Central memory CD8-positive, alpha-beta T cell (primary cell): Measurements from ENCODE around the gene PLXNA2.

Experiments used
- ATAC-seq: fragments of 150-1000 bp; cut with Tn5 transposase; replicated peaks from 2 replicates; pipeline ENCODE4 v1.10.0; 2022; ENCODE audit warnings: mild to moderate bottlenecking, moderate FRiP score, moderate number of reproducible peaks; ENCODE audit not compliant: poor library complexity, severe bottlenecking; ENCODE audit errors: extremely low read depth
- DNase-seq, 2 donors: peaks; one replicate each; pipeline ENCODE4 v3.0.0; 2021; ENCODE audit warnings: low spot score in 2 of 2
- H3K27ac Mint-ChIP-seq: one replicate; pipeline ENCODE4 v1.8.0; 2022; ENCODE audit warnings: low read depth, mild to moderate bottlenecking, moderate library complexity, mixed read lengths
- H3K27me3 Mint-ChIP-seq: one replicate; pipeline ENCODE4 v1.8.0; 2022; ENCODE audit warnings: mixed read lengths
- H3K36me3 Mint-ChIP-seq: one replicate; pipeline ENCODE4 v1.8.0; 2022; ENCODE audit warnings: mild to moderate bottlenecking, moderate library complexity, mixed read lengths; ENCODE audit not compliant: insufficient read depth
- H3K4me1 Mint-ChIP-seq: one replicate; pipeline ENCODE4 v1.8.0; 2022; ENCODE audit warnings: mixed read lengths
- H3K4me3 Mint-ChIP-seq: one replicate; pipeline ENCODE4 v1.8.0; 2022; ENCODE audit warnings: mild to moderate bottlenecking, moderate library complexity, mixed read lengths
- H3K9me3 Mint-ChIP-seq: one replicate; pipeline ENCODE4 v1.8.0; 2022; ENCODE audit warnings: mixed read lengths

The PLXNA2 gene

DNA sequence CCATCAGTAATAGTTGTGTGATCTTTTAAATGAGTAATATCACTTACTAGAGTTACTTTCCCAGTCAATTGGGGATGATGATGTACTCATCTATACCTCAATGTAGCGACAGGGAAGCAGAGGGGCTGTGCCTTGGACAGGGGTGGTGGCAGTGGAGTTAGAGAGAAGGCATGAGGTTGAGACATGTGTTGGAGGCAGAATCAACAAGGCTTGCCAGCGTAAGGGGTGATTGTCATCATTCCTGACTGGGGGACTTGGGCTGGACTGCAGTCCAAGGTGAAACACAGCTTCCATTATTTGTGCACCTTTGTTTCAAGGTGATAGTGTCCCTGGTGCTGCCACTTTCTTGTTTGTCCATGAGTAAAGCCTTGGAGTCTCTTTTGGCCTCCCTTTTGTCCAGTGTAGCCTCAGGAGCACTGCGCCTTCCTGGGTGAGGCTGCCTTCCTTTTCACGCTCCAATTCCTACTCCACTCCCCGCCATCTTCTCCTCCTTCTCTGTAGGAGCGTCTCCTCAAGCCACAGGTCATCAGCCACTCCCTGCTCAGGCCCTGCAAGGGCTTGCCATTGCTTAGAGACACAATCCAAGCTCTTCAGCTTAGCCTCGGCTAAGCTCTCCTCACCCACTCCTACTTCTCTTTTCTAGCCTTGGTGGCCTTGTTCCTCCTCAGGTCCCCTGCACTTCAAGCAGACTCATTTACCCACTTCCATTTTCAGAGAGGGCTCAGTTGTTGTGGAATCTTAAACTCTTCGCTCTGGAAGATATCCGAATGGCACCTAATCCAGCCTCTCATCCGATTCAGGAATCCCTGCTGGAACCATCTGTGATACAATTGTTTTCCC is 255.6 kb downstream of the PLXNA2 start:
- DNase-seq (no peak), ATAC-seq (no peak)
- Mint-ChIP-seq H3K27me3 (peaks cover 44% of the 10 kb centered on the region), H3K4me3 (no peak overlapping the region), H3K9me3 (no peaks in the 10 kb centered on the region), H3K36me3 (no peaks in the 10 kb centered on the region), H3K4me1 (no peaks in the 10 kb centered on the region), H3K27ac (no peak overlapping the region)

DNA sequence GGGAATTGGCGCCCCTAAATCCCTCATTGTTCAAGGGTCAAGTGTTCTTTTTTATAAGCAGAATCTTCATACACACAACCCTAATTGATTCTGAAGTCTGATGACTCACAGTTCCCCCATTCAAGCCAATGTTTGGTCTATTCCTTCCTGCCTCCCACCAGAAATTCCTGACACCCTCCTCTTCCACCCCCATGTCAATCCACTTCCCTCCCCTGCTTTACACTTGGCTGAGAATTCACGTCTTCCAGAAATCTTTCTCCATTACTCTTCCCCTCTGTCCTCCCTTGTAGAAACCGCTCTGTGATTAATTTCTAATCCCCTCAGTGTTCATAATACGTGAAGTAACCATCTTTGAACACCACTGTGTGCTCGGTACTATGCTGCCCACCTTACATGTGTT is 257.0 kb downstream of the PLXNA2 start:
- ATAC-seq (no peak), DNase-seq (no peak)
- no peaks in the 10 kb centered on the region for H3K36me3 Mint-ChIP-seq
- no peaks in the 10 kb centered on the region for H3K4me1 Mint-ChIP-seq
- no peak overlapping the region for H3K27ac Mint-ChIP-seq
- H3K9me3 Mint-ChIP-seq = no peaks in the 10 kb centered on the region
- peaks cover 47% of the 10 kb centered on the region for H3K27me3 Mint-ChIP-seq
- H3K4me3 Mint-ChIP-seq = no peak overlapping the region

DNA sequence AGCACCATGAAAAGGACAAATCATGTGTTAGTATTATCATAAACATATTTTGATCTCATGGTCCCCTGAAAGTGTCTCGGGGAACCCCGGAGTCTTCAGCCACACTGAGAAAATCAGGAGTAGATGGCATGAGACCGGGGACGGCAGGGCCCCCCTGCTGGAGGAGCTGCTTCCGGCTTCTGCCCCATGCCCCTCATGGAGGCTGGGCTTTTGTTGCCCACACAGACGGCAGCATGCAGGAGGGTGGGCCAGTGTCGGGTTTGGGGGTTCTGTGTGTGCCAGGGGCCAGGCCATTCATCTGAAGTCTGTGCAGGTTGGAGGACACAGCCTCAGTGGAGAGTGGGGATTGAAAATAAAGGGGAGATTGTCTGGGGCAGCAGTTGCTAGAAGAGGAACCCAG is 258.2 kb downstream of the PLXNA2 start:
- Mint-ChIP-seq H3K36me3 (no peaks in the 10 kb centered on the region), H3K9me3 (no peaks in the 10 kb centered on the region), H3K27ac (no peak overlapping the region), H3K4me1 (no peaks in the 10 kb centered on the region), H3K4me3 (no peak overlapping the region), H3K27me3 (peaks cover 59% of the 10 kb centered on the region)
- DNase-seq = no peak
- ATAC-seq = no peak

DNA sequence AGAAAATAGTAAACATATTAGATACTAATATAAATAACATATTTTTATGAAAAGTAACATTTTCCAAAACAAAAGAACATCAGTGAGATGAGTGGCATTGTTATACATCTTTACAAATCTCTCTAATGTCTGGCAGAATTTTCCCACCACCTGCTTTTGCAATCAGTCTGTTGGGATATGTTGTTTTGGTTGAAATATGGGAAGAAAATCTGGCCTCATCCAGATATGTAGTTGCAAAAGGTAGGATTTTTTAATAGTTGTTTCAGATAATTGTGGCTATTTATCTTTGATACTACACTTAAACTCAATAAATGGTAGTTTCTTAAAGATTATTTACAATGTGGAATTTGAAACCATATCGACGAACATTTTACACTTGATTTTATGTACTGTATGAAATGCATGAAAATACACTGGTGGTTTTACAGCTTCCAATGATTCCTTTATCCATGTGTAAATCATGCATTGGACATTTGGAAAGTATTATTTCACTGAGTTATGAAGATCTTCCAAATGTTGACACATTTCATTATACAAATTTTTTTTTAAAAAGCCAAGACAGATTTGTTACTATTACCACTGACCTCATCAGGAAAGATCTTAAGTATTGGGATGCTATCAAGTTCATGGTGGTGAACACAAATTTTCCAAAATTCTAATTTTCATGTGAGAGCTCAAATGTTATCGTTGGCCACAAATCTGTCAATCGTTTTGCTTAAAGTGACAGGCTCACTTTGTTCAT is 259.2 kb downstream of the PLXNA2 start:
- Mint-ChIP-seq H3K4me3 (no peak overlapping the region), H3K27me3 (peaks cover 61% of the 10 kb centered on the region), H3K27ac (no peak overlapping the region), H3K9me3 (no peaks in the 10 kb centered on the region), H3K4me1 (no peaks in the 10 kb centered on the region), H3K36me3 (no peaks in the 10 kb centered on the region)
- no peak for DNase-seq
- ATAC-seq = no peak

DNA sequence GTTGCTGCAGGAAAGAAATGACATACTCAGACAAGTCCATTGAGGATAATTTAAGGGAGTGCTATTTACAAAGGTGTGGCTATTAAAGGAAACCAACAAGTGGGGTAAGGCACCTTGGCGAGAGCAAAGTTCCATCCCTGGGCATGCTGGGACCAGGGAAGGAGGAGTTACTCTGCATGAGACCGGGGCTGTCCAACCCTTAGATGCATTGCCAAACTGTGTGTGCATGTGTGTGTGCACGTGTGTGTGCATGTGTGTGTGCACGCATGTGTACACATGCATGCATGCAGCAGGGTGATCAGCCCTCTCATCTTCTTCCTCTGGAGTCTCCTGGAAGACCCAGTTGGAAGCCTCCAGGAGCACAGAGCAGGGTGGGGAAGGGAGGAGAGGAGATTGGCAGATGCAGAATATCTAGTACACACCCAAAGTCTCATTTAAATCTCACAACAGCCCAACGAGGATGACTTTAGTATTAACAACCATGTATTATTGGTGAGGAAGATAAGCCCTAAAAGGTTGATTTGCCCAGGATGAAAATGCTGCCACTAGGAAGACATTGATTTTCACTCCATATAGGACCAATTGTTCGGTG is 261.0 kb downstream of the PLXNA2 start:
- Mint-ChIP-seq H3K36me3 (no peaks in the 10 kb centered on the region), H3K9me3 (no peaks in the 10 kb centered on the region), H3K27ac (no peak overlapping the region), H3K4me1 (no peaks in the 10 kb centered on the region), H3K27me3 (peaks cover 61% of the 10 kb centered on the region), H3K4me3 (no peak overlapping the region)
- ATAC-seq (no peak), DNase-seq (no peak)

DNA sequence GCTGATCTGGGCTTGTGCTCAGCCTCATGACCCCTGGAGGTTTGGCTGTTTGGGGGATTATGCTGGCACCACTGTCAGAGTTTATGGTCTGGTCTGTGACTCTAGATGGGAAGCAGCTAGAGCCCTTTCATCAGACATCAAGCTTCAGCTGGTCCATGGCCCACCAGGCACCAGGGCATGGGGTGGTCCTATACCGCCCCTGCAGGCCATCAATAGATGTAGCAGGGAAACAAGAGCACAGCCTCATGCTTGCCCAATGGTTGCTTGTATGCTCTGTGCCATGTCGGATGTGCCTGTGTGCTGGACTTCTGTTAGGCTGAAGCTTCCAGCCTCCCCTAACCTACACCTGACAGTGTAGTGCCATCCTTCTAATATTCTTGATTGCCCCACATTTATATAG is 262.2 kb downstream of the PLXNA2 start:
- DNase-seq (no peak), ATAC-seq (no peak)
- Mint-ChIP-seq H3K27me3 (peaks cover 57% of the 10 kb centered on the region), H3K9me3 (no peaks in the 10 kb centered on the region), H3K27ac (no peak overlapping the region), H3K4me3 (no peak overlapping the region), H3K4me1 (no peaks in the 10 kb centered on the region), H3K36me3 (no peaks in the 10 kb centered on the region)

DNA sequence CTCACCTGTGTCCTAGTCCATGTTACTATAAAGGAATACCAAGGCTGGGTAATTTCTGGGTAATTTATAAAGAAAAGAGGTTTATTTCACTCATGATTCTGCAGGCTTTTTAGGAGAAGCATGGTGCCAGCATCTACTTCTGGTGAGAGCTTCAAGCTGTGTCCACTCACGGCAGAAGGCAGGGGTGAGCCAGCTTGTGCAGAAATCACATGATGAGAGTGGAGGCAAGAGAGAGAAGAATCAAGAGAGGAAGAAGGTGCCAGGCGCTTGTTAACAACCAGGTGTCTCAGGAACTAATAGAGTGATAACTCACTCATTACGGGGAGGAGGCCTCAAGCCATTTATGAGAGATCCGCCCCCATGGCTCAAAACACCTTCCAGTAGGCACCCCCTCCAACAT is 265.7 kb downstream of the PLXNA2 start:
- DNase-seq (no peak), ATAC-seq (no peak)
- H3K36me3 Mint-ChIP-seq = no peaks in the 10 kb centered on the region
- no peak overlapping the region for H3K27ac Mint-ChIP-seq
- H3K9me3 Mint-ChIP-seq = no peaks in the 10 kb centered on the region
- peaks cover 80% of the 10 kb centered on the region for H3K27me3 Mint-ChIP-seq
- no peak overlapping the region for H3K4me3 Mint-ChIP-seq
- H3K4me1 Mint-ChIP-seq = no peaks in the 10 kb centered on the region

DNA sequence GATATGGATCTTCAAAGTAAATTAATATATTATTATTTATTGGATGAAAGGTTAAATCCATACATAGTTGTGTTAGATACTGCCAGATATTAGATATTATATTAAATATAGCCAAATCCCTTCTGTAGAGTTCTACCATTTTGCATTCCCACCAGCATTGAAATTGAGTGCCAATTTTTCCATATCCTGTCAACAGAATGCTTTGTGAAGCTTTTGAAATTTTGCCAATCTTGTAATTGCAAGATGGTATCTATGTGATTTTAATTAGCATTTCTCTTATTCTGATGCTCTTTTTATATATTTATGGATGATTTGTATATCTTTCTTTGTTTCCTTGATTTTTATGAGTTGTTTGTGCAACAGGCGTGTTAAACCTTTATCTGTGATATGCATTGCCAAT is 266.3 kb downstream of the PLXNA2 start:
- Mint-ChIP-seq H3K4me3 (no peak overlapping the region), H3K27me3 (peaks cover 80% of the 10 kb centered on the region), H3K36me3 (no peaks in the 10 kb centered on the region), H3K9me3 (no peaks in the 10 kb centered on the region), H3K4me1 (no peaks in the 10 kb centered on the region), H3K27ac (no peak overlapping the region)
- no peak for DNase-seq
- ATAC-seq = no peak

DNA sequence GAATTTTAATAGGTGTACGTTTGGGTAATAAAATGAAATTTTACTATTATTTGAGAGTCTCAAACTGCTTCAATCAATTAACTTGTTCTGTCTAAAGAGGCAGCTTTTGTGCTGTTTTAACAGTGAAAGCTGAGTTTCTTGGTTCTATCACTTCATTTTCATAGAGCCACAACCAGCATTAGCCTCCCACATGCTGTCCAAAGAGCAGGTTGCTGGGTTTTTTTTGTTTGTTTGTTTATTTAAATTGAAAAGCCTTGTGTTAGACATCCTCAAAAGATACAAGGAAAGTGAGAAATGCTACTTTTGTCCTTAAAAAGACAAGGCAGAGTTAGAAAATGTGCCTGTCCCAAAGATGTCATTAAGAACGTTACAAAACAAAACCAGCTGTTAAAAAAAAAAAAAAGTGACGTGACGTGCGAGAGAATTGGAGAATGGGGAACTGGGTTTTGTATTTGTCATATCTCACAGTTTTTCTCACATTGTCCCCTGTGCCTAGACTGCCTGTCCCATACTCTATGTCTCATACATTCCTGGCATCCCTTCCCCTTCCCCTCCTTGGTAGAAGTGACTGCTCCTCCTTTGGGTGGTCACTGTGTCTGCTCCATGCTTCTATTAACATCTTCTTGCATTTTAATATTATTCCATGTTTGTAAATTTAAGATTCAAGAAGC is 270.2 kb downstream of the PLXNA2 start:
- H3K4me1 Mint-ChIP-seq = no peaks in the 10 kb centered on the region
- H3K9me3 Mint-ChIP-seq = no peaks in the 10 kb centered on the region
- H3K27me3 Mint-ChIP-seq = peaks cover 64% of the 10 kb centered on the region
- H3K36me3 Mint-ChIP-seq = no peaks in the 10 kb centered on the region
- H3K4me3 Mint-ChIP-seq = no peak overlapping the region
- H3K27ac Mint-ChIP-seq = no peak overlapping the region
- no peak for ATAC-seq
- no peak for DNase-seq

DNA sequence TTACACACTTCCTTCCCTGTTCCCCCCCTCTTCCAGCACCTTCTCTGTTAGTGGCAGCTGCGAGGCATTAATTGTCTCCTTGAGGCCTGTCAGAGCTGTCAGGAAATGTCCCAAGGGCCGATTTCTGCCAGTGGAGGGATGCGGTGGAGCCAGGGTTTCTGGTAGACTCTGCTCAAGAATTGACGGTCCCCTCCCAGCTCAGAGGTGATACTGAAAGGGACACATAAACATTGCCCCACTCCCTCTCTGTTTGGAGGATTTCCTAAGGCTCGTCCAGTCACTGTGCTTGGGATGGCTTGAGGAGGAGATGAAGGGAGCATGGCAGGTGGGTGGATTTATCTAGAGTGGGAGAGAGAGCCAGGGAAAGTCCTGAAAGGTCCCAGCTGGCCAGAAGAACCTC is 271.8 kb downstream of the PLXNA2 start:
- Mint-ChIP-seq H3K4me1 (no peaks in the 10 kb centered on the region), H3K9me3 (no peaks in the 10 kb centered on the region), H3K4me3 (no peak overlapping the region), H3K27me3 (peaks cover 53% of the 10 kb centered on the region), H3K36me3 (no peaks in the 10 kb centered on the region), H3K27ac (no peak overlapping the region)
- ATAC-seq = no peak
- no peak for DNase-seq
